ENCODE results near the gene LCN10.

The LCN10 gene

DNA sequence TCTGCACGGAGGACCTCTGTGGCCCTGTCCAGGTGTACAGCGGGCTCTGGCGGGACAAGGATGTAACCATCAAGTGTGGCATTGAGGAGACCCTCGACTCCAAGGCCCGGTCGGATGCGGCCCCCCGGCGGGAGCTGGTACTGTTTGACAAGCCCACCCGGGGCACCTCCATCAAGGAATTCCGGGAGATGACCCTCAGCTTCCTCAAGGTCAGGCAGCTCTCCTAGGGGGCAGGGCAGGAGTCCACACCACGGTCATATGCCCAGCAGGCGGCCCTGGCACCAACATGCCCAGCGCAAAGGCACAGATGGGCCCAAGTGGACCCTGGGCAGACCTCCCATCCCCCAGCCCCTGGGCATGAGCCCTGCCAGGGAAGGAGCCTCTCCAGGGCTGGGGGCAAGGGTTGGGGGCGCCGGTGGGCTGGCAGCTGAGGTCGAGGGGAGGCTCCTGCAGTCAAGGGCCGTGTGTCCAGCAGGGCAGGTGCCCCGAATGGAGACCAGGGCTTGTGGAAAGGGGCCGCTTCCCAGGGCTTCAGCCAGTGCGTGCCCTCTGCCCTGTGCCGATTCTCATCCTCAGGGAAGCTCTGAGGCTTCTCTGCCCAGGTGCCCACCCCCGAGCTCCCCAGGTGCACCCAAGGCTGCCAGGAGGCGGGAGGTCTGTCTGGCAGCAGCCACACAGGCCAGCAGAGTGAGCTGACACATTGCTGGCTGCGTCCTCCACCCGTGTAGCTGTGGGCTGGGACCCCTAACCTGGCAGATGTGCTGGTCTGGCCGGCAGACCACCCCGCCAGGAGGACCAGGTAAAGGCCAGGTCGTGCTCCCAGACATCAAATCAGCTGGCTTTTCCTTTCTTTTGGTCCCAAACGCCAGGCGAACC lies 20.4 kb downstream of the LCN10 start:
- H3K9ac ChIP-seq = no peak overlapping the region
- H3K4me3 ChIP-seq = no peak overlapping the region
- H4K20me1 ChIP-seq = peaks cover 100% of the 10 kb centered on the region
- H3K36me3 ChIP-seq = peaks cover 78% of the 10 kb centered on the region
- H3K4me2 ChIP-seq = no peak overlapping the region
- no peak for TF ChIP-seq Cebpa-rat (IDR thresholded peaks at IDR 0.05)
- peaks cover 90% of the 10 kb centered on the region for H3K4me1 ChIP-seq
- no peaks in the 10 kb centered on the region for H3K9me3 ChIP-seq
- no peaks in the 10 kb centered on the region for H3K27me3 ChIP-seq
- no peak overlapping the region for H3K27ac ChIP-seq

GRCh38 chr9:136721339-136722092 lies 21.2 kb downstream of the LCN10 start:
- peak overlapping the region; percentile 86; the same call in 1 of the 2 replicates for H3K4me2 ChIP-seq
- H3K4me1 ChIP-seq = peaks cover 98% of the 10 kb centered on the region
- peaks cover 76% of the 10 kb centered on the region for H3K36me3 ChIP-seq
- H3K9me3 ChIP-seq = no peaks in the 10 kb centered on the region
- peaks cover 100% of the 10 kb centered on the region for H4K20me1 ChIP-seq
- no peak overlapping the region for H3K9ac ChIP-seq
- no peak overlapping the region for H3K4me3 ChIP-seq
- no peaks in the 10 kb centered on the region for H3K27me3 ChIP-seq
- TF ChIP-seq Cebpa-rat (IDR thresholded peaks at IDR 0.05) = no peak
- no peak overlapping the region for H3K27ac ChIP-seq

GRCh38 chr9:136720898-136721338 lies 21.8 kb downstream of the LCN10 start:
- no peaks in the 10 kb centered on the region for H3K9me3 ChIP-seq
- H3K27me3 ChIP-seq = no peaks in the 10 kb centered on the region
- H3K9ac ChIP-seq = no peak overlapping the region
- TF ChIP-seq Cebpa-rat (IDR thresholded peaks at IDR 0.05) = no peak
- H3K4me1 ChIP-seq = peaks cover 98% of the 10 kb centered on the region
- peak overlapping the region; percentile 57 for H3K27ac ChIP-seq
- peaks cover 100% of the 10 kb centered on the region for H4K20me1 ChIP-seq
- peaks cover 76% of the 10 kb centered on the region for H3K36me3 ChIP-seq
- peak overlapping the region; percentile 86; the same call in 1 of the 2 replicates for H3K4me2 ChIP-seq
- no peak overlapping the region for H3K4me3 ChIP-seq

DNA sequence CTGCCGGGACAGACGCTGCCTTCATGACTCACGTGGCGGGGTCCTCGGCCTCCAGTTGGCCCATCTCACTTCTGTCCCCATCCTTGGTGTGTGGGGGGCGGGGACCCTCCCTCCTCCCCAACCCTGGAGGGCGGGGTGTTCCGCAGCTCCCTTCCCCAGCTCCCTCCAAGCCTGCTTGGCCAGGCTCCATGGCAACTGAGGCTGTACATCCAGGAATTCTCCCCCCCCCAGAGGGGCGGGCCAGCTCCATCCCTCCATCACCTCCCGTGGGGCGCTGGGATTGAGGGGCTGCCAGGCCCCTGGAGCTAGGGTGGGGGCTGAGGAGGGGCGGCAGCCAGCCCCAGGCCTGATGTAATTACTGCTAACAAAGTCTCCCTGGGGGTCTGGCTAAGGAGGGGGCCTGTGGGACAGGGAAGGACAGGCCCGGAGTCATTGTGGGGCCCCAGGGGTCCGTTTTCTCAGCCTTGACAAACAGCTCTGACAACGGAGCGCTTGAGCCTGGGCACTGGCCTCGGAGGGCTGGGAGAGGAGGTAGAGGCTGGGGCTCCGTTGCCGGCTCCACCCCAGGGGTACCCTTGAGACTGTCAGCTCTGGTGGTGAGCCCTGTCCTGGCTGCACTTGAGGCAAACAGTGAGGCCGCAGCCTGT lies 22.4 kb downstream of the LCN10 start:
- peaks cover 98% of the 10 kb centered on the region for H3K4me1 ChIP-seq
- H3K36me3 ChIP-seq = peaks cover 76% of the 10 kb centered on the region
- H3K27ac ChIP-seq = peak overlapping the region; percentile 73

DNA sequence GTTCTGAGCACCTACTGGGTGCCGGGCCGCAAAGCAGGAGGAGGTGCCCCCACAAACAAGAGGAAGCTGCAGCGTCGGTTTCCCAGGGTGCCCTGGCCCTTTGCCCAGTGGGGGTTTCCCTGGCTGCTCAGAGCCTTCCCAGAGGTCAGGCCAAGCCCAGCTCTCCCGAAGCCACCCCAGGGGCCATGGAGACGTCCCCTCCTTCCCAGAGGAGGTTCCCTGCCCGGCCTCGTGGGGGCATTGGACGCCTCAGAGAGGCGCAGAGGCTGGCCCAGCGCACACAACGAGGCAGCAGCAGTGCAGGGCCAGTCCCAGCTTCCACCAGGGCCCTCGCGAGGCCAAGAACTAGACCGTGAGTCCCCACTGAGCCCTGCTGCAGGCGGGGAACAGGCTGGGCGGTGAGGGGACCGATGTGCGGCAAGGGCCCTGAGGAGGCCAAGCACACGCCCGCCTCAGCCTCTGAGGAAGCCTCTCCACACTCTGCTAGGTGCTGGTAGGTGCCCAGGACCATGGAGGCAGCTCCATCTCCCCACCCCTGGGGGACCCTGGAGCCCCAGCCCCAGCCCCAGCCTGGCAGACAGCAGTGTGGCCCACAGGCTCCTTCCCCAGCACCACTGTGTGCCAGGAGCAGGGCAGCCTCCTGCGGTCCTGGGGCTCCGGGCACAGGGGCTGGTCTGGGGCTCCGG lies 23.4 kb downstream of the LCN10 start:
- Histone ChIP-seq H3K4me3 (no peak overlapping the region), H3K4me1 (peaks cover 98% of the 10 kb centered on the region), H3K9ac (peak overlapping the region; percentile 53), H3K9me3 (no peaks in the 10 kb centered on the region), H3K27me3 (no peaks in the 10 kb centered on the region), H4K20me1 (peaks cover 100% of the 10 kb centered on the region), H3K36me3 (peaks cover 72% of the 10 kb centered on the region), H3K27ac (peak overlapping the region; percentile 73), H3K4me2 (peak overlapping the region; percentile 86)
- no peak for TF ChIP-seq Cebpa-rat (IDR thresholded peaks at IDR 0.05)

More for the DNA sequence above, 22.4 kb downstream of the LCN10 start:
- no peak for TF ChIP-seq Cebpa-rat (IDR thresholded peaks at IDR 0.05)
- no peak overlapping the region for H3K9ac ChIP-seq
- H4K20me1 ChIP-seq = peaks cover 100% of the 10 kb centered on the region
- peak overlapping the region; percentile 86; the same call in 1 of the 2 replicates for H3K4me2 ChIP-seq
- H3K9me3 ChIP-seq = no peaks in the 10 kb centered on the region
- no peak overlapping the region for H3K4me3 ChIP-seq
- H3K27me3 ChIP-seq = no peaks in the 10 kb centered on the region

DNA sequence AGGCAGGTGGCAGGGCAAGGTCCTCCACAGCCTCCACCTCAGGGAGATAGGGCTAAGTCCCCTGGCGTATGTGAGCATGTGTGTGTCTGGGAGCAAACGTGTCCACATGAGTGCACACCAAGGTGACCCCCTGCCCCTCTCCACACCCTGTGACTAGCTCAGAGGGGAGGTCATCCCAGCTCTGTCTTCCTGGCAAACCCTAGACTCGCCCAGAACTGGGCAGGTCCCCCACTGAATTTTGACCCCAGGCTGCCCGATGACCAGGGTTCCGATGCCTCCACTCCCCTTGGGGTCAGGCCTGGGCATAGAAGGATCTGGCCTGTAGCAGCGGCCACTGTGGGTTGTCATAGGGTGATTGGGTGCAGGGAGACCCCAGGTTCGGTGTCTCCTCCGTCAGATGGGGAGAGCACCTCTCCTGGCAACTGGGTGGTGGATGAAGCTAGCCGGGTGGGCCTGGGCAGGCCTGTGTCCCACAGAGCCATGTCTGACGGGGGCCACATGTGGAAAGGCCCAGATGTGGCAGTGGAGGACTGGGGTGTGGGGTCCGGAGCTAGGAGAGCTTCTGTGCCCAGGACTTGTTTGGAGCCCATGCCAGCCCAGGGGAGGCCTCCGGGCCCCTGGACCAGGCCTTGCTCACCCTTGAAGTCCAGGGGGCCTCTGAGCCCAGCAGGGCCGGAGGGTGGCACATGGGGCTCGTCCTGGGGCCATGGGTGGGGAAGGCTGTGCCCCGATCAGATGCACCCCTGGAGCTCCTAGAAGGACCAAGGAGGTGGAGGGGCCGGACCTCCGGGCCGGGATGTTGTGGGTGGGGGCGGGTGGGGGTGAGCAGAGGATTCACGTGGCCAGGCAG lies 24.2 kb downstream of the LCN10 start:
- H3K4me1 ChIP-seq = peaks cover 98% of the 10 kb centered on the region
- TF ChIP-seq Cebpa-rat (IDR thresholded peaks at IDR 0.05) = no peak
- H3K4me2 ChIP-seq = peak overlapping the region; percentile 86
- 0 out of 2 replicates have a peak overlapping the region, but pooled peaks have one; percentile 38 for H3K9ac ChIP-seq
- H4K20me1 ChIP-seq = peaks cover 100% of the 10 kb centered on the region
- H3K9me3 ChIP-seq = no peaks in the 10 kb centered on the region
- H3K4me3 ChIP-seq = no peak overlapping the region
- peaks cover 64% of the 10 kb centered on the region for H3K36me3 ChIP-seq
- no peaks in the 10 kb centered on the region for H3K27me3 ChIP-seq
- peak overlapping the region; percentile 73 for H3K27ac ChIP-seq

- no peak overlapping the region for H3K27ac ChIP-seq
- H3K4me3 ChIP-seq = no peak overlapping the region
- no peaks in the 10 kb centered on the region for H3K9me3 ChIP-seq
- TF ChIP-seq Cebpa-rat (IDR thresholded peaks at IDR 0.05) = no peak
- peaks cover 90% of the 10 kb centered on the region for H3K4me1 ChIP-seq
- H3K4me2 ChIP-seq = peak overlapping the region; percentile 86
- peaks cover 52% of the 10 kb centered on the region for H3K36me3 ChIP-seq
- H3K9ac ChIP-seq = peak overlapping the region; percentile 50; the same call in 1 of the 2 replicates
- no peaks in the 10 kb centered on the region for H3K27me3 ChIP-seq
- H4K20me1 ChIP-seq = peaks cover 92% of the 10 kb centered on the region
Observed at GRCh38 chr9:136717399-136717798, 25.3 kb downstream of the LCN10 start.

GRCh38 chr9:136714893-136715274 lies 27.9 kb downstream of the LCN10 start:
- Histone ChIP-seq H3K27me3 (no peaks in the 10 kb centered on the region), H3K9ac (peak overlapping the region; percentile 93), H3K4me2 (peak overlapping the region; percentile 97), H3K36me3 (peaks cover 28% of the 10 kb centered on the region), H4K20me1 (peaks cover 67% of the 10 kb centered on the region), H3K9me3 (no peaks in the 10 kb centered on the region), H3K4me3 (peak overlapping the region; percentile 94), H3K27ac (peak overlapping the region; percentile 92), H3K4me1 (peaks cover 86% of the 10 kb centered on the region)
- no peak for TF ChIP-seq Cebpa-rat (IDR thresholded peaks at IDR 0.05)
